Mesenchymal stem cell (in vitro differentiated cells and primary cell): ENCODE measurements around the gene IL1RAPL1.
A peak's percentile ranks its signal among the peaks of the same experiment; 100 is the strongest.

Experiments used
- DNase-seq: peaks from one replicate; pipeline ENCODE4 v3.0.0-alpha.2; 2013
- H2AFZ ChIP-seq: one replicate; pipeline ENCODE4 v1.6.1; 2013; ENCODE audit warnings: low read depth, mild to moderate bottlenecking, control low read depth, inconsistent platforms, low read length, moderate library complexity
- H2AK5ac ChIP-seq: 2 replicates; pipeline ENCODE4 v1.6.1; 2013; ENCODE audit warnings: low read length, moderate library complexity, mild to moderate bottlenecking, inconsistent platforms; ENCODE audit not compliant: severe bottlenecking
- H2BK120ac ChIP-seq: one replicate; pipeline ENCODE4 v1.6.1; 2013; ENCODE audit warnings: low read depth, mild to moderate bottlenecking, inconsistent platforms, low read length, moderate library complexity
- H2BK12ac ChIP-seq, 2 experiments: one replicate each; pipeline ENCODE4 v1.6.1; 2013; ENCODE audit warnings: inconsistent platforms in 2 of 2, low read length in 2 of 2, mild to moderate bottlenecking in 2 of 2, moderate library complexity in 2 of 2, control low read depth in 1 of 2
- H2BK15ac ChIP-seq: one replicate; pipeline ENCODE4 v1.6.1; 2013; ENCODE audit warnings: mild to moderate bottlenecking, low read depth, inconsistent platforms; ENCODE audit not compliant: poor library complexity, severe bottlenecking
- H2BK5ac ChIP-seq: 2 replicates; pipeline ENCODE4 v1.6.1; 2013; ENCODE audit warnings: low read depth, mild to moderate bottlenecking, low read length, control low read depth, inconsistent platforms; ENCODE audit not compliant: poor library complexity, severe bottlenecking
- H3K14ac ChIP-seq, 2 experiments: one replicate each; pipeline ENCODE4 v1.6.1; 2013; ENCODE audit warnings: inconsistent platforms in 2 of 2, low read length in 2 of 2, control low read depth in 1 of 2, mild to moderate bottlenecking in 1 of 2, moderate library complexity in 1 of 2
- H3K18ac ChIP-seq, 2 experiments: one replicate each; pipeline ENCODE4 v1.6.1; 2013; ENCODE audit warnings: inconsistent platforms in 2 of 2, low read length in 2 of 2, control low read depth in 1 of 2, low read depth in 1 of 2, mild to moderate bottlenecking in 1 of 2
- H3K23ac ChIP-seq, 2 experiments: one replicate each; pipeline ENCODE4 v1.6.1; 2013; ENCODE audit warnings: inconsistent platforms in 2 of 2, low read length in 2 of 2, mild to moderate bottlenecking in 2 of 2, moderate library complexity in 2 of 2, control low read depth in 1 of 2
- H3K27ac ChIP-seq: 2 replicates; pipeline ENCODE4 v1.5.1; 2013; ENCODE audit warnings: mild to moderate bottlenecking, moderate library complexity, low read length, control low read depth, inconsistent platforms; ENCODE audit not compliant: poor library complexity, severe bottlenecking
- H3K27me3 ChIP-seq, 2 experiments: 2 replicates each; pipeline versions ENCODE4 v1.6.1 to v1.7.0; 2013; ENCODE audit warnings: low read length in 2 of 2, mild to moderate bottlenecking in 2 of 2, moderate library complexity in 2 of 2, control low read depth in 1 of 2, inconsistent platforms in 1 of 2; ENCODE audit not compliant: control insufficient read depth in 1 of 2, insufficient read depth in 1 of 2
- H3K36me3 ChIP-seq, 2 experiments: 2 replicates each; pipeline versions ENCODE4 v1.6.1 to v1.7.0; 2013; ENCODE audit warnings: low read length in 2 of 2, control low read depth in 1 of 2, inconsistent platforms in 1 of 2, low read depth in 1 of 2, mild to moderate bottlenecking in 1 of 2; ENCODE audit not compliant: insufficient read depth in 2 of 2, control insufficient read depth in 1 of 2
- H3K4ac ChIP-seq, 2 experiments: one replicate each; pipeline ENCODE4 v1.6.1; 2013; ENCODE audit warnings: inconsistent platforms in 2 of 2, low read length in 2 of 2, mild to moderate bottlenecking in 2 of 2, moderate library complexity in 2 of 2, control low read depth in 1 of 2, low read depth in 1 of 2
- H3K4me1 ChIP-seq: 2 replicates; pipeline ENCODE4 v1.6.1; 2013; ENCODE audit warnings: low read depth, low read length, control low read depth; ENCODE audit not compliant: control insufficient read depth, insufficient read depth
- H3K4me2 ChIP-seq: 2 replicates; pipeline ENCODE4 v1.6.1; 2013; ENCODE audit warnings: low read length, mild to moderate bottlenecking, inconsistent platforms; ENCODE audit not compliant: poor library complexity, severe bottlenecking
- H3K4me3 ChIP-seq, 2 experiments: 2 replicates each; pipeline versions ENCODE4 v1.5.1 to v1.7.0; 2013; ENCODE audit warnings: low read length in 2 of 2, mild to moderate bottlenecking in 2 of 2, control low read depth in 1 of 2, low read depth in 1 of 2; ENCODE audit not compliant: insufficient read depth in 1 of 2
- H3K79me1 ChIP-seq: replicated peaks from 2 replicates; pipeline ENCODE4 v1.6.1; 2013; ENCODE audit warnings: mild to moderate bottlenecking, control low read depth, low read length, inconsistent platforms; ENCODE audit not compliant: poor library complexity, severe bottlenecking
- H3K9ac ChIP-seq: 2 replicates; pipeline ENCODE4 v1.7.0; 2013; ENCODE audit warnings: mild to moderate bottlenecking, low read length, moderate library complexity
- H3K9me3 ChIP-seq: 2 replicates; pipeline ENCODE4 v1.7.0; 2013; ENCODE audit warnings: mild to moderate bottlenecking, low read length; ENCODE audit not compliant: control insufficient read depth
- H4K8ac ChIP-seq: one replicate; pipeline ENCODE4 v1.6.1; 2013; ENCODE audit warnings: inconsistent platforms, mild to moderate bottlenecking, low read length, moderate library complexity
- H4K91ac ChIP-seq: one replicate; pipeline ENCODE4 v1.6.1; 2013; ENCODE audit warnings: mild to moderate bottlenecking, low read length, inconsistent platforms
- WGBS: methylation state at CpG from one replicate; pipeline ENCODE4 v1.1.7; 2013; ENCODE audit warnings: mixed read lengths; 5-methylcytosine and 5-hydroxymethylcytosine counted together

The IL1RAPL1 gene

DNA sequence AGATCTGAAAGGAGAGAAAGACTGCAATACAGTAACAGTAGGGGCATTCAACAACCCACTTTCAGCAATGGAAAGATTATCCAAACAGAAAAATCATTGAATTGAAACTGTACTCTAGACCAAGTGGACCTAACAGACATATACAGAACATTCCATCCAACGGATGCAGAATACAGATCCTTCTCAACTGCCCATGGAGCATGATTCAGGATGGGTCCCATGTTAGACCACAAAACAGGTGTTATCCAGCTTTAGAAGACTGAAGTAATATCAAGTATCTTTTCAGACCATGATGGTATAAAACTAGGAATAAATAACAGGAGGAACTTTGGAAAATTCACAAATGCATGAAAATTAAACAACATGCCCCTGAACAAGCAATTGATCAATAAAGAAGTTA lies 1060.9 kb downstream of the IL1RAPL1 start:
- Histone ChIP-seq H3K27me3 (no peaks in the 10 kb centered on the region), H3K9me3 (peaks cover 13% of the 10 kb centered on the region), H4K91ac (no peak overlapping the region), H2BK12ac (no peak overlapping the region), H3K4me2 (no peak overlapping the region), H2AK5ac (no peak overlapping the region), H2BK15ac (no peak overlapping the region), H3K23ac (no peak overlapping the region), H3K4me1 (no peaks in the 10 kb centered on the region), H3K18ac (no peak overlapping the region), H2BK5ac (no peak overlapping the region), H2AFZ (no peak overlapping the region), H3K4ac (no peak overlapping the region), H3K14ac (no peak overlapping the region), H3K4me3 (no peak overlapping the region), H3K9ac (no peak overlapping the region), H3K79me1 (no peaks in the 10 kb centered on the region), H4K8ac (no peak overlapping the region), H2BK120ac (no peak overlapping the region), H3K27ac (no peak overlapping the region), H3K36me3 (no peaks in the 10 kb centered on the region)
- DNase-seq = no peak
- WGBS = no CpG with 5 or more reads among the region's 1 CpG

- H2BK15ac ChIP-seq = no peak overlapping the region
- no peak overlapping the region for H2AFZ ChIP-seq
- H2BK120ac ChIP-seq = no peak overlapping the region
- no peak overlapping the region for H3K18ac ChIP-seq
- no peak overlapping the region for H3K4me2 ChIP-seq
- no peak overlapping the region for H2BK12ac ChIP-seq
- H3K9me3 ChIP-seq = no peaks in the 10 kb centered on the region
- H3K27ac ChIP-seq = peak overlapping the region; percentile 41
- no peak overlapping the region for H4K8ac ChIP-seq
- H3K14ac ChIP-seq = no peak overlapping the region
- no peaks in the 10 kb centered on the region for H3K36me3 ChIP-seq
- WGBS = no CpG with 5 or more reads among the region's 1 CpG
- no peak overlapping the region for H3K4ac ChIP-seq
- H3K27me3 ChIP-seq = no peaks in the 10 kb centered on the region
- H3K79me1 ChIP-seq = no peaks in the 10 kb centered on the region
- peak; percentile 37 for DNase-seq
- no peak overlapping the region for H3K23ac ChIP-seq
- no peak overlapping the region for H2AK5ac ChIP-seq
- no peak overlapping the region for H3K4me3 ChIP-seq
- no peak overlapping the region for H4K91ac ChIP-seq
- H3K4me1 ChIP-seq = no peaks in the 10 kb centered on the region
- H3K9ac ChIP-seq = no peak overlapping the region
- H2BK5ac ChIP-seq = no peak overlapping the region
Measured at GRCh38 chrX:29652484-29652883, 1065.2 kb downstream of the IL1RAPL1 start.

DNA sequence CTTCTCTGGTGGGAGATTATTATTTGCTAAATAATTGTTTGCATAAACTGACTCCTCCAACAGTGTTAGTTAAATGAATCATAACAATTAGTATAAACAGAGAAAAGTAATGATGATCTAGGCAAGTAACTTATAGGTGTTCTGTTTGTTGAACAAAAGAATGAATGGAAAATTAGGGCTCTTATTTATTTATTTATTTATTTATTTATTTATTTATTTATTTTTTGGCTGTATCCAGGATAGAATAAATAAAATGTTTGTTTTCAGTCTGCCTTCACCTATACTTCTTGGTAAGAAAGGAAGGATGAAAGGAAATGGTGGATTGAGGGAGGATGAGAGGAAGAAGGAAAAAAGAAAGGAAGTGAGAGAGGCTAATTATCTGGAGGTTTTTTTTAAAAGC lies 1066.5 kb downstream of the IL1RAPL1 start:
- no peak overlapping the region for H3K4me2 ChIP-seq
- no peak for DNase-seq
- no peak overlapping the region for H2BK12ac ChIP-seq
- H2BK5ac ChIP-seq = no peak overlapping the region
- no peak overlapping the region for H2BK120ac ChIP-seq
- H3K27ac ChIP-seq = no peak overlapping the region
- H3K36me3 ChIP-seq = no peaks in the 10 kb centered on the region
- no peak overlapping the region for H4K8ac ChIP-seq
- H4K91ac ChIP-seq = no peak overlapping the region
- no peak overlapping the region for H3K4me3 ChIP-seq
- H2AK5ac ChIP-seq = no peak overlapping the region
- H3K9ac ChIP-seq = no peak overlapping the region
- no peak overlapping the region for H3K14ac ChIP-seq
- no peak overlapping the region for H3K23ac ChIP-seq
- H3K9me3 ChIP-seq = no peaks in the 10 kb centered on the region
- no peaks in the 10 kb centered on the region for H3K79me1 ChIP-seq
- H3K4ac ChIP-seq = no peak overlapping the region
- no peak overlapping the region for H2BK15ac ChIP-seq
- H3K4me1 ChIP-seq = no peaks in the 10 kb centered on the region
- no peak overlapping the region for H3K18ac ChIP-seq
- no peak overlapping the region for H2AFZ ChIP-seq
- H3K27me3 ChIP-seq = no peaks in the 10 kb centered on the region

GRCh38 chrX:29659911-29660310 lies 1072.7 kb downstream of the IL1RAPL1 start:
- Histone ChIP-seq H3K4me2 (no peak overlapping the region), H2BK5ac (no peak overlapping the region), H3K4me3 (peak overlapping the region in 1 of 2 experiments; percentile 11), H3K4me1 (peaks cover 1% of the 10 kb centered on the region), H3K27me3 (no peaks in the 10 kb centered on the region), H3K9me3 (no peaks in the 10 kb centered on the region), H2AK5ac (no peak overlapping the region), H3K36me3 (no peaks in the 10 kb centered on the region), H3K4ac (no peak overlapping the region), H4K8ac (no peak overlapping the region), H2AFZ (no peak overlapping the region), H3K23ac (no peak overlapping the region), H4K91ac (peak overlapping the region; percentile 15), H3K9ac (no peak overlapping the region), H3K14ac (no peak overlapping the region), H3K18ac (peak overlapping the region; percentile 0 to 33), H2BK15ac (no peak overlapping the region), H3K27ac (no peak overlapping the region), H3K79me1 (no peaks in the 10 kb centered on the region), H2BK12ac (no peak overlapping the region), H2BK120ac (no peak overlapping the region)
- no peak for DNase-seq
- WGBS = 93% methylated on average over 2 of the region's 4 CpGs
